ENCODE results near the gene SYT17.

The SYT17 gene

DNA sequence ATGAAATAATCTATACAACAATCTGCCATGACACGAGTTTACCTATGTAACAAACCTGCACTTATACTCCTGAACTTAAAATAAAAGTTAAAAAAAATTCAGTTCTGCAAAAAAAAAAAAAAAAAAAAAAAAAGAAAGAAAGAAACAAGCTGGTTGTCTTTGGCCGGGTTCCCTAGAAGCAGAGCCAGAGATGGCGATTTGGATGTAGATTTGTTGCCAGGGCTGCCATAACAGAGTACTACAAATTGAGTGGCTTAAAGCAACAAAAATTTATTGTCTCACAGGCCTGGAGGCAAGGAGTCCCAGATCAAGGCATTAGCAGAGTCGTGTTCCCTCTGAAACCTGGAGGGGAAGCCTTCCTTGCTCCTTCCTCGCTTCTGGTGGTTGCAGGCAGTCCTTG is 20.4 kb downstream of the SYT17 start:
- DNase-seq: no peak
- no peak for TF ChIP-seq POLR2A (IDR thresholded peaks at IDR 0.05; ENCODE audit: low read length)
- TF ChIP-seq GATA1 (IDR thresholded peaks at IDR 0.05; ENCODE audit: low read depth, low read length): no peak

DNA sequence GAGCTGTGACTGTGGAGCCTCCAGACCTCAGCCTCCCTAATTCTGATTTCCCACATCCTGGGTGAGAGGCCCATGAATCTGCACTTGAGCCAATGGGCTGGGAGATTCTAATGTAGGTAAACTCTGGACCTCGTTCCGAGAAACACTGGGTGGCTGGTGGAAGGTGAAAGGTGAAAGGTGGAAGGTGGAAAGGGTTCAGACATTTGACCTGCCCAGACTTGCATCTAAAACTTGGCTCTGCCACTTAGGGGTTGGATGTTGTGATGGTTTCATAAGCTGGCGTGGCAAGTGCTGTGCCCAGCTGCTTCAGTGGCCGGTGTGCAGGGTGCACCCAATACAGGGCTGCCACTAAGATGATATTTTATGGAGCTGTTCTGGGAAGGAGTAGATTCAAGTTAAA is 24.8 kb downstream of the SYT17 start:
- TF ChIP-seq POLR2A (IDR thresholded peaks at IDR 0.05; ENCODE audit: low read length) (no peak), GATA1 (IDR thresholded peaks at IDR 0.05; ENCODE audit: low read depth, low read length) (no peak)
- DNase-seq: no peak

DNA sequence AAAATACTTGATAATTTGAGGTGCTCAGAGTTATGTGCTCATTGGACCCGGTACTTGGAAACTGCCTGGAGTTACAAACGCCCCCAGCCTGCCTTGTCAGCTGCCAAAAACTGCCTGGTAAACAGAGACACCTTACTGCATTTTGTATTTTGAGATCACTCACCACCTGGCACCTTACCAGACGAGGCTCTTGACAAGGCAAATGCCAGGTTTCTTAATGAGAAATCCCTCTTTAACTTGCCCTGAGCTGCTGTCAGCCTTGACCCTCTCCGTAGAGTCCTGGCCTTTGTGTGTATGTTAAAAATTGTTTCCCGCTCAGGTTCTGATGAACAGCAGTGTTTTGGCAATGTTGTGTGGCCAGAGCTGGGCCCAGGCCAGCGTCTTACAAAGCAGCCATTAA is 28.8 kb downstream of the SYT17 start:
- TF ChIP-seq POLR2A (IDR thresholded peaks at IDR 0.05; ENCODE audit: low read length): no peak
- TF ChIP-seq GATA1 (IDR thresholded peaks at IDR 0.05; ENCODE audit: low read depth, low read length): no peak
- no peak for DNase-seq

DNA sequence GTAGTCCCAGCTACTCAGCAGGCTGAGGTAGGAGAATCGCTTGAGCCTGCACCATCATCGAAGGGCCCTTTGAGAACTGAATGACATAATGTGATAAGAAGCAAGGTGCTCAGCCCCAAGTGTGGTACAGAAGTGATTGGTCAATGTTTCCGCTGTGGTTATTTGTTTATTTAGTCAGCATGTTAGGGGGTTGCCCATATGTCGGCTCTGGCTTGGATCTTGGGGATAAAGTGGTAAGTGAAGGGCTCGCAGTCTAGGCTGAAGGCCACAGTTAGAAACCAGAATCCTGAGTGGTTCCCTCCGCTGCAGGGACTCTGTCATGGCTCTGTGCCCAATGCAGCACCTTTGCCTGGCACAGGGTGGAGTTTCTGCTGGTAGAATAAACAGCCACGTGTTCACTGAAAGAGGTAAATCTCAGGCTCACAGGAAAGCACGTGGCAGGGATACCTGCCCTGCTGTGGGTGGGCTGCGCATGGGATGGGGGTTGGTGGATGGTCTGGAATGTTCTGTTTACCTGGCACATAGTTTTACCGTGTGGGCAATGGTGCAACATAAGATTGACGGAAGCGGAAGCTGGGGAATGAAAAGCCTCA is 35.4 kb downstream of the SYT17 start:
- DNase-seq: no peak
- TF ChIP-seq POLR2A (IDR thresholded peaks at IDR 0.05; ENCODE audit: low read length): no peak
- no peak for TF ChIP-seq GATA1 (IDR thresholded peaks at IDR 0.05; ENCODE audit: low read depth, low read length)

DNA sequence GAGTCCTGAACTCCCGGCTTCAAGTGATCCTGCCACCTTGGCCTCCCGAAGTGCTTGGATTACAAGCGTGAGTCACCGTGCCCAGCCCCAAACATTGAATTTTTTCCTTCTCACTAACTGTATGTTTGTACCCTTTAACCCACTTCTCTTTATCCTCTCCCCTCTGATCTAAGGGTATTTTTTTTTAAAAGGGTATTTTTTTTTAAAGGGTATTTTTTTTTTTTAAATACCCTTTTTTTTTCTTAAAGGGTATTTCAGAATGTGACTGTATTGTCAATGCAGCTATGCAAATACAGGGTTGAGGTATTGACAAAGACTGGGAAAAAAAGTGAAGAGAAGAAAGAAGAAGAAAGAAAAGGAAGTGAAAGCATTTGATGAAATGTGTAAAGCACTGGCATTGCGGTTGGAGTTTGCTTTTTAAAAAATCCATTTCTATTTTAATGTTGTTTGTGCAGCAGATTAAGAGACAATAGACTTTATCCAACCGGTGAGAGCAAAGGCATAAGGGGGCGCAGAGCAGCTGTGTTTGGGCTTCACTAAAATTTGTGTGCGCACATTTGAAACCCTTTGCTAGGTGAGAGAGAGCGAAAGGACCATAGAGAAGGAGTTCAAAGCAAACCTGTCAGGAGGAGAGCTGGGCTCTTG is 42.4 kb downstream of the SYT17 start:
- no peak for TF ChIP-seq GATA1 (IDR thresholded peaks at IDR 0.05; ENCODE audit: low read depth, low read length)
- TF ChIP-seq POLR2A (IDR thresholded peaks at IDR 0.05; ENCODE audit: low read length): no peak

DNA sequence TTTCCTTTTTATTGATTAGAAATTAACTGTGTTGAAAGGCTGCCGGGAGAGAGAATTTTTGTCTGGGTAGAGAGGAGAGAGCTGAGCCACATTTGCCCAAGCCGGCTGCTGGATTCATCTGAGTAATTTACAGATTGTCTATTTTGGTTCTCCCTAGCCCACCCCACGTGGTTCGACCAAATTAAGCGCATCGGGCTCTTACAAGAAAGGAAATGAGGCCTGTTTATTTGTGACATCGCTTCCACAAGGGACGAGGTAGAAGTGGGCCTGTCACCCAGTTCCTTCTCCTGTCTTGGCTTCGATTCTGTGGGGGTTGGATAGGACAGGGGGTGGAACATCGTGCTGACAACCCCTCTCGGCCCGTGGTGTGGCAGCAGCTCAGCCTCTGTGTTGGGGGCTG is 42.9 kb downstream of the SYT17 start:
- TF ChIP-seq POLR2A (IDR thresholded peaks at IDR 0.05; ENCODE audit: low read length) (no peak), GATA1 (IDR thresholded peaks at IDR 0.05; ENCODE audit: low read depth, low read length) (no peak)
- DNase-seq: no peak

More for the DNA sequence above, 42.4 kb downstream of the SYT17 start:
- DNase-seq: no peak

DNA sequence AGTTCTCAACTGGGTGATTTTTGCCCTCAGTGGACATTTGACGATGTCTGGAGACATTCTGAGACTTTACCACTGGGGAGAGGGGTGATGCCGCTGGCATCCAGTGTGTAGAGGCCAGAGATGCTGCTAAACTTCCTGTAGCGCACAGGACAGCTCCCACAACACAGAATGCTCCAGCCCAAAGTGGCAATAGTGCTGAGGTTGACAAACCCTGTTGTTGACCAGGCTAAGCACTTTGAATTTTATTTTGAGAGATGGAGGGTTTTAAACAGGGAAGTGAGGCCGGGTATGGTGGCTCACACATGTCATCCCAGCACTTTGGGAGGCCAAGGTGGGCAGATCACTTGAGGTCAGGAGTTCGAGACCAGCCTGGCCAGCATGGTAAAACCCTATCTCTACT is 44.0 kb downstream of the SYT17 start:
- TF ChIP-seq GATA1 (IDR thresholded peaks at IDR 0.05; ENCODE audit: low read depth, low read length): no peak
- TF ChIP-seq POLR2A (IDR thresholded peaks at IDR 0.05; ENCODE audit: low read length): no peak
- DNase-seq: no peak

DNA sequence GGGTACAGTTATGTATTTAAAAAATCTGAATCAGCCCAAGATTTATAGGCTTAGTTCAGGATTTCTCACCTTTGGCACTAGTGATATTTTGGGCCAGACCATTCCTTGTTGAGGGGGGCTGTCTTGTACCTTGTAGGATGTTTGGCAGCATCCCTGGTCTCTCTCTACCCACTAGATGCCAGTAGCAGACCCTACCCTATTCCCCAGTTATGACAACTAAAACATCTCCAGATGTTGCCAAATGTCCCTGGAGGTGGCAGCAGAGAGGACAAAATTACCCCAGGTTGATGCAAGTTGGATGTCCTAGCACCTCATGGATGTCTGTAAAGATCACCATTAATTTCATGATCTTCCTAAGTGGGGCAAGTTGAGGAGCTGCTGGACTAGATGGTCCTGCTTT is 45.8 kb downstream of the SYT17 start:
- peak in 1 of 2 experiments; percentile 8 for DNase-seq

DNA sequence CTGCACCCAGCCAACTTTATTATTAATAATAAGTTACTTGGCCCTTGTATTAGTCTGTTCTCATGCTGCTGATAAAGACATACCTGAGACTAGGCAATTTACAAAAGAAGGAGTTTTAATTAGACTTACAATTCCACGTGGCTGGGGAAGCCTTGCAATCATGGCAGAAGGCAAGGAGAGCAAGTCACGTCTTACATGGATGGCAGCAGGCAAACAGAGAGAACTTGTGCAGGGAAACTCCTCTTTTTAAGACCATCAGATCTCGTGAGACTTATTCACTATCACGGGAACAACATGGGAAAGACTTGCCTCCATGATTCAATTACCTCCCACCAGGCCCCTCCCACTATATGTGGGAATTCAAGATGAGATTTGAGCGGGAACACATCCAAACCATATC is 47.7 kb downstream of the SYT17 start:
- TF ChIP-seq POLR2A (IDR thresholded peaks at IDR 0.05; ENCODE audit: low read length) (no peak), GATA1 (IDR thresholded peaks at IDR 0.05; ENCODE audit: low read depth, low read length) (no peak)
- no peak for DNase-seq

More for the DNA sequence above, 45.8 kb downstream of the SYT17 start:
- TF ChIP-seq POLR2A (IDR thresholded peaks at IDR 0.05; ENCODE audit: low read length) (no peak), GATA1 (IDR thresholded peaks at IDR 0.05; ENCODE audit: low read depth, low read length) (no peak)

DNA sequence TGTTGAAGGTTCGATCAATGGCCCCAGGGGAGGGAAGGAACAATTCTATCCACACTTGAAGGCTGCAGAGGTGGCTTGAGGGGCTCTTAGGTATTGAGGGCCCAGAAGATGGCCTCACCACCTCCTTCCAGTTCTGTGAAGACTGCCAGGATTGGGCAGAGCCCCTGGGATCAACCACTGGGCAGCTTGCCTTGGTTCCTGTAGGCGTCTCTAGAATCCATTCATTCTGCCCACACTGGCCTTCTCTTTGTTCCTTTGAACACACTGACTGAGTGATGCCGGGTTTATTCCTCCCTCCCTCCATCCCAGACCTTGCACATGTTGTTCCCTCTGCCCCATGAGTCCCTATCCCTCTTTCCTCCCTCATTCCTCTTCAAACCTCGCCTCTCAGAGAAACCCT is 50.5 kb downstream of the SYT17 start:
- no peak for DNase-seq
- no peak for TF ChIP-seq GATA1 (IDR thresholded peaks at IDR 0.05; ENCODE audit: low read depth, low read length)
- TF ChIP-seq POLR2A (IDR thresholded peaks at IDR 0.05; ENCODE audit: low read length): no peak

DNA sequence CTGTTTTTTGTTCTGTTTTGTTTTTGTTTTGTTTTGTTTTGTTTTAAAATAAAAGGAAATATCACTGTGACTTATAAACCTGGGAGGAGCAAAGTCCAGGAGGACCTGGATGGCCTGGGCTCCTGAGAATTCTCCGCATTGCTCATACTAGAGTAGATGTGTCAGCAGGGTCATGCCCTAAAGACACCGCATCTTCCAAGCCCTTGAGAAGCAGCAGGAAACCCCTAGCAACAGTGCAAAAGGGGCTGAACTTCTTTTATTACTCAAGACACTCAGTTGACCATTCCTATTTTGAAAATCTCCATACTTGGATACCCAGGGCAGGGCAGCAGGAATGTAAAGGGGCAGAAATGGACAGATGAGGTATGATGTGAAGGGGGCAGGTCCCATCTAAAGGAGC is 51.8 kb downstream of the SYT17 start:
- TF ChIP-seq POLR2A (IDR thresholded peaks at IDR 0.05; ENCODE audit: low read length) (no peak), GATA1 (IDR thresholded peaks at IDR 0.05; ENCODE audit: low read depth, low read length) (no peak)
- DNase-seq: no peak

DNA sequence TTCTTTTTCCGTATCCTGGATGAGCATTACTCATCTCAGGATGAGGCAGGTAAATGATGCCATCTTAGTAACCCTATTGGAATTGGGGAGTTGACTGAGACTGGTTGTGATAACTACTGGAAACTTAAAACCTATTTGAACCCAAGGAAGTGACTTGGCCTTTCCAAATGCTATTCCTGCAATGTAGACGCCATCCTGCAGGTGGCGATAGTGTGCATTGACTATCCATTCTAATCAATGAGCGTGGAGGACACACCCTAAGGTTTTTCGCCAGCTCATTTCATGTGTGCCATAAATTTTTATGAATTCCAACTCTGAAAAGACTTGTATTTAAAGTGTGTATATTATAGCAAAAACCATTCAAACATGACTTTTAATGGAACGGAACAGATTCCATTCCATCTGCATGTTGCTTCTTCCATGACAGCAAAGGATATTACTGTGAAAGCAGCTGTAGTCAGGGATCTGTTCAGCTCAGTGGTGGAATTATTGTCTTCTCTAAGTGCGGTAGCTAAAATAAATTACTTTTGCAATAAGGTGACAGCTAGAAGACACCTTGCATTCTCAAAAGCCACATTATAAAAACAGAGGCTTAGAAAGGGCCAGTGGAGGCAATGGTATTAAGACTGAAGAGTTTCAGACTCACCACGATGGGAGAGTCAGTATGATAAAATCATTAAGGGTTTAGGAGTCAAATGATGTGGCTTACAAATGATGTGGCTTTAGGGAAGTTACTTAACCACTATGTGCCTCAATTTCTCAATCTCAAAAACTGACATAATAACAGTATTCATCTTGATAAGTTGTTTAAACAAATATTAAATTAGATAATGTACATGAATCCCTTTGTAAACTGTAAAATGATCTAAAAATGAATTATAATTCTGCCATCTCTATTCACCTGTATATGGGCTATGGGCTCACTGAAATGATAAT is 55.5 kb downstream of the SYT17 start:
- TF ChIP-seq POLR2A (IDR thresholded peaks at IDR 0.05; ENCODE audit: low read length) (no peak), GATA1 (IDR thresholded peaks at IDR 0.05; ENCODE audit: low read depth, low read length) (no peak)
- DNase-seq: peak; percentile 50 to 72

DNA sequence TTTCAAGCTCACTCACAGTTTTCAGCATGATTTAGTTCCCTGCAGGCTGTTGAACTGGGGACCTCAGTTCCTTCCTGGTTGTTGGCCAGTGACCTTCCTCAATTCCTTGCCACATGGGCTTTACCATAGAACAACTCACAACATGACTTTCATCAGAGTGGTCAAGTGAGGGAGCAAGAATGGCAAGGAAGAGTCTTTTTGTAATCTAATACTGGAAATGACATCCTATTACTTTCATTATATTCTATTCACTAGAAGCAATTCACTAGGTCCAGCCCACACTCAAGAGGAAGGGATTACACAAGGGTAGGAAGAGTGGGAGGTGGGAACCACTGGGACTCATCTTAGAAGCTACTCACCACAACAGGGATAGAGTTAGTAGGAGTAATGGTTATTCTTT is 57.6 kb downstream of the SYT17 start:
- no peak for DNase-seq

DNA sequence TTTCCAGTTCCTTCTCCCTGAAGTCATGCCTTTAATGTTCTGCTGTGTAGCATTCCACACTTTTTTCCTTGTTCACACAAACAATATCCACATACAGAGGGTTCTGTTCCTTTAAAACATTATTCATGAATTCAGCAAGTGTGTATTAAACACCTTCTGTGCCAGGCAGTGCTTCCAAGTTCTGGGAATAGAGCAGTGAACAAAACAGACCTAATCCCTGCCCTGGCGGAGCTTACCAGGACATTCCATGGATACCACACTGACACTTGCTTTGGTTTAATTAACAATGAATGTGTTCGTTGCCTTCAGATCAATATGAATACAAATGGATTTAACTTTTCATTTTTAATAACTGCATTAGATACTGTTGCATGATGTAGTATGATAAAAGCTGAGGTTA is 59.6 kb downstream of the SYT17 start:
- no peak for DNase-seq
- TF ChIP-seq POLR2A (IDR thresholded peaks at IDR 0.05; ENCODE audit: low read length) (no peak), GATA1 (IDR thresholded peaks at IDR 0.05; ENCODE audit: low read depth, low read length) (no peak)

More for the DNA sequence above, 57.6 kb downstream of the SYT17 start:
- no peak for TF ChIP-seq POLR2A (IDR thresholded peaks at IDR 0.05; ENCODE audit: low read length)

Data from erythroblast (primary cell).